Type B pancreatic cell (in vitro differentiated cells): Measurements from ENCODE around the gene CTNND2. TPM values are rescaled to one million over a fixed set of nuclear protein-coding genes. Genes with fewer than 3 reads are reported as not detected.

Source experiments
- DNase-seq: peaks from one replicate; pipeline ENCODE4 v3.0.0; 2021; ENCODE audit warnings: mixed read lengths; ENCODE audit not compliant: unreplicated experiment; ENCODE audit errors: extremely low spot score
- H3K27ac Mint-ChIP-seq: 2 replicates; pipeline ENCODE4 v1.8.0; 2021; ENCODE audit warnings: mild to moderate bottlenecking, mixed read lengths
- H3K27me3 Mint-ChIP-seq: 2 replicates; pipeline ENCODE4 v1.8.0; 2021; ENCODE audit warnings: mixed read lengths
- H3K36me3 Mint-ChIP-seq: 2 replicates; pipeline ENCODE4 v1.8.0; 2021; ENCODE audit warnings: mixed read lengths
- H3K4me1 Mint-ChIP-seq: one replicate; pipeline ENCODE4 v1.8.0; 2021; ENCODE audit warnings: mixed read lengths; ENCODE audit not compliant: unreplicated experiment
- H3K4me3 Mint-ChIP-seq: 2 replicates; pipeline ENCODE4 v1.8.0; 2021; ENCODE audit warnings: mild to moderate bottlenecking, mixed read lengths
- H3K9me3 Mint-ChIP-seq: 2 replicates; pipeline ENCODE4 v1.8.0; 2021; ENCODE audit warnings: mixed read lengths
- CTCF ChIP-seq: fragments of 200-600 bp; sonication (generic); conservative IDR thresholded peaks from 2 replicates; pipeline ENCODE4 v1.5.0; 2021; ENCODE audit warnings: antibody characterized with exemption, mild to moderate bottlenecking
- total RNA-seq: library from RNA; stranded (reverse); gene quantifications from 2 replicates; pipeline ENCODE4 v1.2.1, GENCODE V29; 2021; ENCODE audit warnings: low replicate concordance

The CTNND2 gene
- total RNA-seq, 1 donor from 2014 or later: 49.5 TPM

- Mint-ChIP-seq H3K27me3 (peaks cover 4% of the 10 kb centered on the region), H3K36me3 (no peaks in the 10 kb centered on the region), H3K27ac (no peak overlapping the region), H3K4me1 (peaks cover 4% of the 10 kb centered on the region), H3K4me3 (no peak overlapping the region), H3K9me3 (peaks cover 4% of the 10 kb centered on the region)
- DNase-seq: no peak
- TF ChIP-seq CTCF: no peak
These were observed 293.2 kb downstream of the CTNND2 start for GRCh38 chr5:11611011-11611410.

GRCh38 chr5:11609570-11610303 lies 294.5 kb downstream of the CTNND2 start:
- H3K27ac Mint-ChIP-seq: no peak overlapping the region
- H3K36me3 Mint-ChIP-seq: no peaks in the 10 kb centered on the region
- peaks cover 4% of the 10 kb centered on the region for H3K27me3 Mint-ChIP-seq
- no peak for TF ChIP-seq CTCF
- DNase-seq: no peak
- H3K4me1 Mint-ChIP-seq: peaks cover 4% of the 10 kb centered on the region
- H3K9me3 Mint-ChIP-seq: peaks cover 4% of the 10 kb centered on the region
- no peak overlapping the region for H3K4me3 Mint-ChIP-seq

GRCh38 chr5:11608530-11608929 lies 295.7 kb downstream of the CTNND2 start:
- Mint-ChIP-seq H3K4me3 (no peak overlapping the region), H3K4me1 (peaks cover 4% of the 10 kb centered on the region), H3K27me3 (peaks cover 4% of the 10 kb centered on the region), H3K9me3 (peaks cover 4% of the 10 kb centered on the region), H3K36me3 (no peaks in the 10 kb centered on the region), H3K27ac (no peak overlapping the region)
- TF ChIP-seq CTCF: no peak
- no peak for DNase-seq

- H3K27me3 Mint-ChIP-seq: peaks cover 4% of the 10 kb centered on the region
- H3K4me1 Mint-ChIP-seq: peaks cover 4% of the 10 kb centered on the region
- peaks cover 4% of the 10 kb centered on the region for H3K9me3 Mint-ChIP-seq
- no peak for DNase-seq
- no peak for TF ChIP-seq CTCF
- no peaks in the 10 kb centered on the region for H3K36me3 Mint-ChIP-seq
- no peak overlapping the region for H3K4me3 Mint-ChIP-seq
- no peak overlapping the region for H3K27ac Mint-ChIP-seq
These were observed 296.2 kb downstream of the CTNND2 start for GRCh38 chr5:11607944-11608483.

- no peaks in the 10 kb centered on the region for H3K36me3 Mint-ChIP-seq
- DNase-seq: no peak
- no peak overlapping the region for H3K27ac Mint-ChIP-seq
- H3K4me3 Mint-ChIP-seq: no peak overlapping the region
- no peak for TF ChIP-seq CTCF
- H3K27me3 Mint-ChIP-seq: no peaks in the 10 kb centered on the region
- no peaks in the 10 kb centered on the region for H3K4me1 Mint-ChIP-seq
- H3K9me3 Mint-ChIP-seq: no peaks in the 10 kb centered on the region
These were observed 301.9 kb downstream of the CTNND2 start for GRCh38 chr5:11602298-11602697.
